Activated T-cell treated with anti-CD3 and anti-CD28 coated beads for 48 hours (primary cell): ENCODE data around the gene PPP1R3G.
"Not testable (repeated sequence)": the region's sequence is repeated elsewhere in the genome, so short reads cannot be mapped to it uniquely, and the experiment has no call there.

Source experiments
- DNase-seq: peaks from one replicate; pipeline ENCODE4 v3.0.0-alpha.2; 2020; ENCODE audit warnings: low read depth

PPP1R3G gene

GRCh38 chr6:5120011-5120410 is 34.9 kb downstream of the PPP1R3G start:
- DNase-seq = no peak

- DNase-seq = not testable (repeated sequence)
Measured at GRCh38 chr6:5120543-5120942, 35.4 kb downstream of the PPP1R3G start.

GRCh38 chr6:5121479-5121878 is 36.3 kb downstream of the PPP1R3G start:
- DNase-seq = no peak

GRCh38 chr6:5121956-5122355 is 36.8 kb downstream of the PPP1R3G start:
- DNase-seq = no peak

GRCh38 chr6:5122504-5123112 is 37.5 kb downstream of the PPP1R3G start:
- DNase-seq = no peak

- no peak for DNase-seq
Measured at GRCh38 chr6:5123296-5124143, 38.4 kb downstream of the PPP1R3G start.

- DNase-seq = no peak
Measured at GRCh38 chr6:5124526-5124925, 39.4 kb downstream of the PPP1R3G start.

- DNase-seq = no peak
Measured at GRCh38 chr6:5125152-5126006, 40.2 kb downstream of the PPP1R3G start.

- no peak for DNase-seq
Measured at GRCh38 chr6:5126214-5126613, 41.1 kb downstream of the PPP1R3G start.

- DNase-seq = no peak
Measured at GRCh38 chr6:5127106-5127687, 42.1 kb downstream of the PPP1R3G start.

- no peak for DNase-seq
Measured at GRCh38 chr6:5128351-5128750, 43.2 kb downstream of the PPP1R3G start.

GRCh38 chr6:5130135-5130866 is 45.2 kb downstream of the PPP1R3G start:
- DNase-seq = no peak

GRCh38 chr6:5132731-5133130 is 47.6 kb downstream of the PPP1R3G start:
- no peak for DNase-seq

GRCh38 chr6:5133943-5134342 is 48.8 kb downstream of the PPP1R3G start:
- DNase-seq = no peak

GRCh38 chr6:5135788-5136376 is 50.7 kb downstream of the PPP1R3G start:
- DNase-seq = peak; percentile 23

- no peak for DNase-seq
Measured at GRCh38 chr6:5136851-5137250, 51.7 kb downstream of the PPP1R3G start.
